Hypothalamus (tissue), 51 donors: ENCODE measurements around the gene RPAIN.
"Not testable (repeated sequence)": the region's sequence is repeated elsewhere in the genome, so short reads cannot be mapped to it uniquely, and the experiment has no call there.

Experiments used
- DNase-seq, 51 donors: peaks; one replicate each; lab custom pipeline; 2025; lab: John Stamatoyannopoulos, UW

Gene RPAIN

GRCh38 chr17:5429191-5429887 lies 9.4 kb downstream of the RPAIN start:
- DNase-seq: no peak

DNA sequence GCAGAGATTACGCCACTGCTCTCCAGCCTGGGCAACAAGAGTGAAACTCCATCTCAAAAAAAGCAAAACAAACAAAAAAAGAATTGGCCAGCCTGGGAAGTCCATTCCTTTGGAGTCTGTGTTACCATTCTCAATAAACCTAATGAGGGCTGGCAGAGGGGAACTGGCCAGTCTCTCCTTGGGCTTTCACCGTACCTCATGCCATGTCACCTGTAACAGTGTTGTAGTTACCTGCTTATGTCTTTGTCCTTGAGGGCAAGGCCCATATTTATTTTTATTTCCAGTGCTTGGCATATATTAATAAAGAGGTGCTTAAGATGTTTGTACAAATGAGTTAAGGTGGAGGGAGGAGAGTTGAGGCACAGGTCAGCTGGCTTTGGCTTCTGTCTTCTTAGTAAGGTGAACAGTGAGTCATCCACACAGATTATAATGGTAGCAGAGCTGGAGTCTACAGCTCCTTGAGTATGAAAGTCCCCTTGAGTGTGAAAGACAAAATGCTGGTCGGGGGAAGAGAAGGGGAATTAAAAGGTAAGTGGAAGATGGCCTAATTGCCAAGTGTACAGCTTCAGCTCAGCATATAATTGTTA lies 10.5 kb downstream of the RPAIN start:
- no peak for DNase-seq

- not testable (repeated sequence) for DNase-seq
These were observed 11.3 kb downstream of the RPAIN start for GRCh38 chr17:5431234-5431633.

DNA sequence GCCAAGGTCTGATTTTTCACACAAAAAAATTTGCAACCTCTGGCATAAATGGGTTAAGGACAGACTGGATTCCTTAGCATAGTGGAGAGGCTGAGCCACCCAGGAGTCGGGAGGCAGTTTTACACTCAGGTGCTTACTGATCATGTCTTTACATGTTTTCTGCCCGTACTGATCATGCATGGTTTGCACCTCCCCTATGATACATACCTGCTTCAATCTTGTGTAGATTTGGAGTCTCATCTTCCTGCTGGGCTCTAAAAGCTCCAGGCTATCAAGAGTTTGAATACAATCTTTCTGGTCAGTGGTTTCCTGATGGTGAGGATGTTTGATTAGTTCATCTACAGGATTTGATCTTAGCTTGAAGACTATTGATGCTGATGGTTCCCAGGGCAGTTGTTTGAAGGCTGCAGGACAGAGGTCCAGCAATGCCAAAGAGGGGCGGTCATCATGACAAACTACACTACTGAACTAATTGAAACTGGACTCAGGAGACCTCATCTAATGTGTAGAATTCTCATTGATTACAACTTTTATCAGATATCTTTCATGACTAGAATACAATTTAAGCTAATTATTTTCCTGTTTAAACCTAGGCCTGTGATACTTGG lies 12.1 kb downstream of the RPAIN start:
- no peak for DNase-seq

GRCh38 chr17:5434984-5435383 lies 15.0 kb downstream of the RPAIN start:
- peak in 2 of 51 donors; percentile 4 to 28 for DNase-seq

DNA sequence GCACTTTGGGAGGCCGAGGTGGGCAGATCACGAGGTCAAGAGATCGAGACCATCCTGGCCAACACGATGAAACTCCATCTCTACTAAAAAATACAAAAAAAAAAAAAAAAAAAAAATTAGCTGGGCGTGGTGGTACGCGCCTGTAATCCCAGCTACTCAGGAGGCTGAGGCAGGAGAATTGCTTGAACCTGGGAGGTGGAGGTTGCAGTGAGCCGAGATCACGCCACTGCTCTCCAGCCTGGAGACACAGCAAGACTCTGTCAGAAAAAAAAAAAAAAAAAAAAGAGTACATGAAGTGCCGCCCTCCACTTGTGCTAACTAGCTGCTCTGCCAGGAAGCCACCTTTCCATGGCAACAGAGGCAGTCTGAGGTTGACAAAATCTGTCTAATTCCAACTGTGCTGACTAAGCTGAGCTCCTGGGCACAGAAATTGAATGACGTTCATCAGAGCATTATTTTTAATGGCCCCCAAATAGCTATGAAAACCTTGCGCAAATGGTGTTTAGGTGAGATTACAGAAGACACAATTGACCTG lies 15.9 kb downstream of the RPAIN start:
- DNase-seq: peak in 15 of 51 donors; percentile 2 to 44 (median 12)

DNA sequence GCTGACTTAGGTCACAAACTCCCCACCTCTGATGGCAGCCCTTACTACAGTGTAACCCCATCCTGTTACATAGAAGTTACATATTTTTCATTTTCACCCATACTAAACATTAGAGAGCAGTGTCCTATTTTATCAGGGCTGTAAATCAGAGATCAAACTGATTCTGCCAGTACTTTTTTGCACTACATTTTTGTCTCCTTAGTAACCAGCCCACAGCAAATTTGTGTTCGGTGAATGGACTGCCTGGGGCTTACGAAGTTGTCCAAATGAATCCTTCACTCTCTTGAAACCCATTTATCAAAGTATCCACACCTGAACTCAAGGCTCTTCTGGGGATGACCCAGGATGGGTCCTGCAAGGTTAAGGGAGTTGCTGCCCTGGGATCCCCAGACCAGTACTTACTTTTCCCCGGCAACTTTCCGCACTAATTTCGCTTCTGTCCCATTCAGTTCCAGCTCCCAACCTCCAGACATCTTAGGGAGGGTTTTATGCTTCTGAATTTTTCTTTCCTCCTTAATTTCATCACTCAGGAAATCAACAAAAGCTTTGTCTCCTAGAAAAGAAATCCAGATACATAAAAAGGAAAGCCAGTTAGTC lies 17.8 kb downstream of the RPAIN start:
- DNase-seq: no peak

DNA sequence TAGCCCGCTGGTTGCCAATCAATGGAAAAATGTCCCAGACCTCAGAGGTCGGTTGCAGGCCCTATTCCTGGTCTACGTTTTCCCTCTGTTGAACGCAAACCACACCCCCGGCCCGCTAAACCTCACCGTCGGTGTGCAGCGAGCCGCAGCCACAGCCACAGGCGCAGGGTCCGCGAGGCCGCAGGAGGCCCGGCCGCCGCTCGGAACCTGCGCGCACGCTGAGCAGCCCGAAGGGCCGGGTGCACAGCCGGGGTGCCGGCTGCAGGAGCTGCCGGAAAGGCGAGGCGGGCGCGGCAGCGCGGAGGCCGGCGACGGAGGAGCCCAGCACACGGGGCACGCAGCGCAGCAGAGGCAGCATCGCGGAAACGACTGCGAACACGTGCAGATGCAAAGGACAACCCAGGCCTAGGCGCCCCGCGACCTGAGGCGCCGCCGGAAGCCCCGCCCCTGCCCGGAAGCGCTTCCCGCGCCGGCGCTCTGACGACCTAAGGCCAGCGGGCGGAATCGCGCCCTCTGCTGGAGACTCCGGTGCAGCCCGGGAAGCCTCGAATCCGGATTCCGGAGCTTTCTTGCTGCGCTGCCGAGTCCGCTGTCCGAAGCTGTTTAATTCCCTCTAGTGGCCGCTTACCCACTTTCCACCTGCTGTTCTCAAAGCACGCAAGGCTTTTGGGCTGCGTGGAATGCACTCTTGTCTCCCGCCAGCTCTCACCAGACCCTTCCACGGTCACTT lies 18.9 kb downstream of the RPAIN start, which contains the start of gene C1QBP:
TSS of gene C1QBP (minus strand) at position 440 of the 730 bp plus-strand sequence. CDS start at position 358, 82 bp downstream.
- DNase-seq: peak; percentile 29 to 93 (median 81)

DNA sequence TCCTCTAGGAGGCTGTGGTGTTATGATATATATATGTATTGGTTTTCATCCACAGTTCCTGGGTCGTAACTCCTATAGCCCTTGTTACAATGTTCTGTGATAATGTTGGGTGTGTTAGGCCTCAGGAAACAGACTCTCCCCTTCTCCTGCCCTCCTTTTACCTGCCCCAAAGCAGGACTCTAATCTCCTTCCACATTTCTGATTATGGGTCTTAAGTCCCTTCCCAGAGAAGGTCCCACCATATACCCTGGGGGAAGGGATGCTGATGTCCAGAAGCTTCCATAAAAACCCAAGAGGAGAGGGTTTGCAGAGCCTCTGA lies 19.4 kb downstream of the RPAIN start:
- no peak for DNase-seq

GRCh38 chr17:5443728-5444127 lies 23.7 kb downstream of the RPAIN start:
- no peak for DNase-seq

DNA sequence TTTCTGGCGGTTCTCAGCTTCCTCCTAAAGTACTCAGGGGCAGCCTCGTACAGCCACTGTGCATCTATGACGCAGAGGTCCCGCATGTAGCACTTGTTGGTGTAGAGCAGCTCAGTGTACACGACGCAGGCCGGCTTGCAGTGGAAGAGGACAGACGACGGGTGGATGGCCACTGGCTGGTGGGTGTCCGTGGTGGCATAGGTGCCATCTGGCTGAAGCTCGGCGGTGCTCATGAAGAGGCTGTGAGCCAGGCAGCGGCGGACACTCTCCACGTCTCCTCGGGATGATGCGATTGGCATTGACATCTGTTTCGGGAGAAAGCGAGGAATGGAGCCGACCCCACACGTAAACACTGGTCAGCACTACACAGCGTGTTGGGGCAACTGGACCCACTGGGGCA lies 24.2 kb downstream of the RPAIN start:
- no peak for DNase-seq

DNA sequence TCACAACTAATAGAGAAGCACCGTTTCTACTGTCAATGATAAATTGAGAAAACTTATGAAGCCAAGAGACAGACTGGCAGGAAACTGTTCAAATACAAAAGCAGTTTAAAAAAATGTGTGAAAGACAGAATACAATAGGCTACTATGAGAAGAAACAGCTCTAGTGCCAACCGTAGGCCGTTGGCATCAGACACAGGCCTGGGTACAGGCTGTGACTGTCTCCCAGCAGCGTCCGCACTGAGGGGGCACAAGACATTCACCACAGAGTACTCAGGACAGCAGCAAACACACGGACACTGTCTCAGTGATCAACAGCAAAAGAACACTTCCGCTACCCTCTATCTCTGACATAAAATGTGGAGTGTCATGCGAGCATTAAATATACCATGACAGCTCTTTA lies 26.8 kb downstream of the RPAIN start:
- peak in 43 of 51 donors; percentile 2 to 94 (median 67) for DNase-seq

- no peak for DNase-seq
These were observed 44.9 kb downstream of the RPAIN start for GRCh38 chr17:5464717-5465507.

DNA sequence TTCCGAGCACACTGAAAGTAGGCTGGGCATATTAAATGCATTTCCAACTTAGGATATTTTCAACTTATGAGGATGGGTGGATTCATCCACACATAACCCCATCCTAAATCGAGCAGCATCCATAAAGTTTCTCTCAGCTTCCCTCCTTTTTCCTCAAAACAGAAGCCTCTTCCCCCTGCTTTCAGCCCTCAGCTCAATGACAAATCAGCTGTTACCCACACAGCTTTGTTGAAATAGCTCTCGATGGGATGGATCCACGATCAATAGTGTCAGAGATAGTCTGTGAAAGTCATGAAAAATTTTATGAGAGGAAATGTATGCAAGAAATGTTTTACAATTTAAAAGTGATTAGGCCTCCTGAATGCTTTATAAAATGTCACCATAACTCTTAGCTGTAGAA lies 46.3 kb downstream of the RPAIN start:
- DNase-seq: no peak

- no peak for DNase-seq
These were observed 47.4 kb downstream of the RPAIN start for GRCh38 chr17:5467416-5467815.

- peak in 4 of 51 donors; percentile 13 to 56 (median 33) for DNase-seq
These were observed 48.1 kb downstream of the RPAIN start for GRCh38 chr17:5468075-5468473.

DNA sequence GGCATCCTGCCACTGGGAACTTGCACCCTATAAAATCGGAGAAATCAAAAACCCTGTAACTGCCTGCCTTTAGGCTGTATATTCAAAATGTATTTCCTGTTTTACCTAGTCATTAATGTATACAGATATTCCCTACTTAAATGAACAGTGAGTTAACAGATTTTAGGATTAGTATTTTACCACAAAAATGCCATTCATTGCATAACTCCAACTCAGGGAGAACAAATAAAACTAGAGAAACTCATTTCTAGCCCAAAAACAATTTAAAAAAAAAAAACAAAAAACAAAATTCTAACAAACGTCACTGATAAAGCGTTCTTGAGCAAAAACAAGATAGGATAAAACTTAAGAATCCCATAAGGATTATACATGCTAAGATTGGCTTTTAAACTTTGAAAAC lies 52.5 kb downstream of the RPAIN start:
- DNase-seq: no peak

GRCh38 chr17:5473906-5474305 lies 53.9 kb downstream of the RPAIN start:
- DNase-seq: no peak

DNA sequence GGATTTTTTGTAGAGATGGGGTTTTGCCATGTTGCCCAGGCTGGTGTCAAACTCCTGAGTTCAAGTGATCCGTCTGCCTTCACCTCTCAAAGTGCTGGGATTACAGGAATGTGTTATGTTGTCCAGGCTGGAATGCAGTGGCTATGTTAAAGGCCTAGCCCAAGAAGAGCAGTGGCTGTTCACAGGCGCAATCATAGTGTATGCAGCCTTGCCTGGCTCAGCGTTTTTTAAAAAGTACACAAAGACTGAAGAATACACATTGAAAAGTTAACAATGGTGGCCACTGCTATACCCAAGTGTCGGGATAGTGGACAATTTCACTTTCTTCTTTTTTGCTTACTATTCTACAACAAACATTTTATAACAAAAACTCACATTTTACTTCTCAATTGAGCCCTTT lies 59.0 kb downstream of the RPAIN start:
- DNase-seq: no peak

GRCh38 chr17:5480962-5481361 lies 61.0 kb downstream of the RPAIN start:
- no peak for DNase-seq
